ENCODE results near the gene PDE9A.

PDE9A gene

GRCh38 chr21:42658320-42659105 is 5.1 kb downstream of the PDE9A start:
- DNase-seq: no peak

GRCh38 chr21:42659416-42660117 is 6.1 kb downstream of the PDE9A start:
- DNase-seq: no peak

DNA sequence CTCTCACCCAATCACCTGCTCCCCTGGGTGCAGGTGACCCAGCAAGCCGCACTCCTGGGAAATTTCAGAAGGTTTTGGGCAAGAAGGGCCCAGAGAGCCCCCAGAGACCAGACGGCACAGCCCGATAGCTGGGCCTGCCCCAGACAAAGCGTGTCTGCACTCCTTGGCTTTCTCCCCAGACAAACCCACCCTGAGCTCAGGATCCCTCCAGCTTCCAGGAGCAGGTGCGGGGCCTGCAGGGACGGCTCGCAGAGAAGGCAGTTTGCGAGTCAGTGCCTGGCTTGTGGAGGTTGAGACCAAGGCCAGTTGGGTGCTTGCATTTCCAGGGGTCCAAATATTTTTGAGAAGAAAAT is 6.7 kb downstream of the PDE9A start:
- DNase-seq: no peak

DNA sequence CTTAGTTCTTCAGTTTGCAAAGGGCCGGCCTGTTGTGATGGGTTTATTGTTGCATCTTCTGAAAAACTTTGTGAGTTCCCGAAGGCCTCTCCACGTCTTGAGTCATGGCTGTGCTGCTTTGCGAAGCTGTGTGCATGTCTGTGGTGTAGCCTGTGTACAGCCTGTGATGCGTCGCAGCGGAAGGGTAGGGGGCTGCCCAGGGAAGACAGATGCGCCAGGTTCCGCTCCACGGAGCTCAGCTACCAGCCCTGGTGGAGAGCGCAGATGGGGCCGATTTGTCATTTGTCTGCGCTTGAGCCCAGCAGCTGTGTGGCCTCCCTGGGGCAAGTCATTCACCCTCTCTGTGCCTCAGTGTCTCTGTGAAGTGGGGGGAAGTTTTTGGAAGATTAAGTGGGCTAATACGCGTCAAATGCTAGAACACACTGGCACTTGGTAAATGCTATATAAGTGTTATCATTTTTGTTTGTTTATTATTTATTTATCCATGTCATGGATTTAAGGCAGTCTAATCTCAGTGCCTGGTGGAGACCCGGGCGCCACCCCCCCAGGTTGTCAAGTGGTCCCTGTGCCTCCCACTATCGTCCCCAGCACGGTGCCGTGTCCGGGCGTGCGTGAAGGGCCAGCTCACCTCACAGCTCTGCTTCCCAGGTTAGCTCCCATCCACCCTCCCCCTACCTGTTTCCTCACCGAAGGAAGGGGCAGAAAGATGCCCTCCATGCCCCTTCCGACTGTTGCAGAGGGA is 8.4 kb downstream of the PDE9A start:
- no peak for DNase-seq

DNA sequence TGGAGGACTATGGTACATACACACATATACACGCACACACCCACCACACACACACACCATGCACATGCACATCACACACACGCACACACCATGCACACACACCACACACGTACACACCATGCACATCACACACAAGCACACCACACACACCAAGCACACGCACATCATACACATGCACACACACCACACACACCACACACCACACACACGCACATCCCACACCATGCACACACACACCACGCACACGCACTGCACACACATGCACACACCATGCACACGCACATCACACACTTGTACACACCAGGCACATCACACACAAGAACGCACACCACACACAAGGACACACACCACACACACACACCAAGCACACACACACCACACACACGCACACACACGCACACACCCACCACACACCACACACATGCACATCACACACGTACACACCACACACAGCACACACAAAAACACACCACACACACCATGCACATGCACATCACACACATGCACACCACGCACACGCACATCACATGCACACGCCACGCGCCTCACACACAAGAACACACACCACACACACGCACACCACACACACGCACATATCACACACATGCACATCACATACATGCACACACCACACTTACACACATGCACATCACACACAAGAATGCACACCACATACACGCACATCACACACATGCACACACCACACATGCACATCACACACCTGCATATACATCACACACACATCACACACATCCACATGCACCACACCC is 9.2 kb downstream of the PDE9A start:
- no peak for DNase-seq

GRCh38 chr21:42663200-42663750 is 9.9 kb downstream of the PDE9A start:
- no peak for DNase-seq

- no peak for DNase-seq
Measured at GRCh38 chr21:42663860-42664535, 10.6 kb downstream of the PDE9A start.

DNA sequence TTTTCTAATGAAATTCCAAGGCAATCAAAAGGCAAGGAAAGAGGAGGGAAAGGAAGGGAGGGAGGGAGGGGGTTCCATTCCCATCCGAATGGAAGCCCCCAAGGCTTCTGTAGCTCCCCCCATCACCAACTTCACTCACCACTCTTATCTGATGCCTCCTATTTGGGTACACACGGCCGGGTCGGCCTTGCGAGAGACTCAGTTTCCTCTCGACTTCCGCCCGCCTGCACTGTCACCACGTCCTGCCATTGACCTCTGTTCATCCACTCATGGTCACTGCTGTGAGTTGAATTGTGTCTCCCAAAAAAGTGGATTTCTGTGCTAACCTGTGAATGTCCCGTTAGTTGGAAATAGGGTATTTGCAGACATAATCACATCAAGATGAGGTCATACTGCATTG is 11.2 kb downstream of the PDE9A start:
- no peak for DNase-seq

DNA sequence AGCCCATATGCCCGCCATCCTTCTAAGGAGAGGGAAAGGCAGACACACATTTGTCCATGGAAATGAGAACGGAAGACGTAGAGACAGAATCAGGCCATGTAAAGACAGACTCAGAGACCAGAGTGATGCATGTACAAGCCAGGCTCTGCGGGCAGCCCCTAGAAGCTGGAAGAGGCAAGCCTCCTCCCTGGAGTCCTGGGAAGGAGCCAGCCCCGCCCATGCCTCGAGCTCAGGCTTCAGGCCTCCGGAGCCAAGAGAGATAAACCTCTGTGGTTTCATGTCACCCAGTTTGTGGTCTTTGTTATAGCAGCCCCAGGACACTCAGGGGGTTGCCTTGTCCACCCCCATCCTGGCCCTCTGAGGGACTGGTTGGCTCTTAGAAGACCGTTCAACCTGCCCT is 11.6 kb downstream of the PDE9A start:
- no peak for DNase-seq

DNA sequence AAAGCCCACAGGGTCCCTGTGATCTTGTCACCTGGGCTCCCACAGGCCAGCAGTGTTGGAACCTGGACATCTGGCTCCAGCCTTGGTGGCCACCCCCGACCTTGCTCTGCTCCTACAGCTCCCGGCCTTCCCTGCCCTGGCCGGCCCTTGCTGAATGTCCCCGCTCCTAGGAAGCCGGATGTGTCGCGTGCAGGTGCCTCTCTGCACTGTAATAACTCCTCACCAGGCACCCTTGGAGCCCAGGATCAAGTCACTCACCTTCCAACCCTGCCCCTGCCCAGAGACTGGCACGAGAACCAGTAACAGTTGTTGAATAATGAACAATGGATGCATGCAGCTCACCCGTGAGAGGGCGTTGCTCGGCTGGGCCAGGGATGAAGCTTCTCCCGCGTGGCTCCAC is 12.1 kb downstream of the PDE9A start:
- no peak for DNase-seq

- DNase-seq: no peak
Measured at GRCh38 chr21:42666023-42666747, 12.8 kb downstream of the PDE9A start.

- DNase-seq: no peak
Measured at GRCh38 chr21:42666925-42667324, 13.5 kb downstream of the PDE9A start.

- DNase-seq: no peak
Measured at GRCh38 chr21:42668298-42668992, 15.0 kb downstream of the PDE9A start.

DNA sequence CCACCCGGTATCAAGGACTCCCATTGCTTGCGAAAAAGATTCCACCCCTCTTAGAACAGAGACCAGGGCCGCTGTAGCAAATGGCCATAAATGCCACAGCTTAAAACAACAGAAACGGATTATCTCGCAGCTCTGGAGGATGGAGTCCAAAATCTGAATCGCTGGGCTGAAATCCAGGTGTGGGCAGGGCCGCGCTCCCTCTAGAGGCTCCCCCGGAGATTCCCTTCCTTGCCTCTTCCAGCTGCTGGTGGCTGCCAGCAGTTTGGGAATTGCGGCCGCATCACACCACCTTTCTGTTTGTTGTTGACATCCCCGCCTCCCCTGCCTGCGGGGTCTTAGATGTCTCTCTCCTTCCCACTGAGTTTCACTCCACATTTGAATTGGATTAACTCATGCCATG is 15.6 kb downstream of the PDE9A start:
- no peak for DNase-seq

GRCh38 chr21:42670058-42670880 is 16.8 kb downstream of the PDE9A start:
- no peak for DNase-seq

DNA sequence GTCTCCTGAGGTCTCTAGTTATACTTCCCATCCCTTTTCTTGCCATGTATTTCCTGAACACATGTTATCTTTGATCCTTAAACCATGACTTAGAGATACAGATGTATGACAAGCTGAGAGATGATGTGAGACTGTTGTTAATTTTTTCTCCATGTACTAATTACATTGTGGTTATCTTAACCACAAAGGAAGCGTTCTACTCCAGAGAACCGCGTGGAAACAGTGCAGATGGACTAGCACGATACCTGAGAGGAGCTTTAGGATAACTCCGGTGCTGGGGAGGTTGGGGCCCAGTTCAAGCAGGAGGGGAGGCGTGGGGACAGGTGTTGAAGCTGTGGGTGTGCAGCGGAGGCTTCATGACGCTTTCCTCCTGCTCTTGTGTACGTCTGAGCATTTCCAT is 17.5 kb downstream of the PDE9A start:
- DNase-seq: no peak

- no peak for DNase-seq
Measured at GRCh38 chr21:42671778-42672593, 18.6 kb downstream of the PDE9A start.

GRCh38 chr21:42672699-42673458 is 19.5 kb downstream of the PDE9A start:
- no peak for DNase-seq

Measured in right forelimb (tissue), 1 donor.